Neuronal stem cell (in vitro differentiated cells): ENCODE data around the gene TAAR6.

ENCODE experiments used
- DNase-seq: peaks from one replicate; pipeline ENCODE4 v3.0.0-alpha.2; 2013; ENCODE audit warnings: low spot score
- H2AFZ ChIP-seq: one replicate; pipeline ENCODE4 v1.6.1; 2013; ENCODE audit warnings: mild to moderate bottlenecking, low read length, inconsistent platforms
- H2AK5ac ChIP-seq: 2 replicates; pipeline ENCODE4 v1.6.1; 2013; ENCODE audit warnings: low read depth, mild to moderate bottlenecking, inconsistent platforms, low read length, moderate library complexity, mixed read lengths
- H2BK120ac ChIP-seq: 2 replicates; pipeline ENCODE4 v1.6.1; 2013; ENCODE audit warnings: low read depth, mild to moderate bottlenecking, inconsistent platforms, low read length, moderate library complexity, mixed read lengths
- H2BK12ac ChIP-seq: one replicate; pipeline ENCODE4 v1.6.1; 2013; ENCODE audit warnings: low read length, inconsistent platforms
- H2BK15ac ChIP-seq: 2 replicates; pipeline ENCODE4 v1.6.1; 2013; ENCODE audit warnings: mild to moderate bottlenecking, low read length, inconsistent platforms, mixed read lengths
- H2BK5ac ChIP-seq: one replicate; pipeline ENCODE4 v1.6.1; 2013; ENCODE audit warnings: inconsistent platforms, mild to moderate bottlenecking, low read length, moderate library complexity
- H3K14ac ChIP-seq: one replicate; pipeline ENCODE4 v1.6.1; 2013; ENCODE audit warnings: low read length, inconsistent platforms
- H3K18ac ChIP-seq: 2 replicates; pipeline ENCODE4 v1.6.1; 2013; ENCODE audit warnings: low read length, inconsistent platforms
- H3K23ac ChIP-seq: 2 replicates; pipeline ENCODE4 v1.6.1; 2013; ENCODE audit warnings: low read depth, mild to moderate bottlenecking, mixed read lengths, low read length, inconsistent platforms; ENCODE audit not compliant: poor library complexity
- H3K27ac ChIP-seq: replicated peaks from 3 replicates; pipeline ENCODE4 v1.5.1; 2013; ENCODE audit warnings: low read length, inconsistent platforms
- H3K27me3 ChIP-seq, 3 experiments: 2 replicates each; pipeline ENCODE4 v1.6.1; 2013; ENCODE audit warnings: low read length in 3 of 3, mild to moderate bottlenecking in 2 of 3, inconsistent platforms in 1 of 3, low read depth in 1 of 3, mixed read lengths in 1 of 3, moderate library complexity in 1 of 3; ENCODE audit not compliant: control insufficient read depth in 3 of 3, insufficient read depth in 3 of 3
- H3K36me3 ChIP-seq, 2 donors: replicated peaks in 1 of 2; 2 replicates each; pipeline ENCODE4 v1.6.1; 2013; ENCODE audit warnings: low read length in 2 of 2; ENCODE audit not compliant: control insufficient read depth in 2 of 2, insufficient read depth in 2 of 2
- H3K4ac ChIP-seq: 2 replicates; pipeline ENCODE4 v1.6.1; 2013; ENCODE audit warnings: inconsistent platforms, mild to moderate bottlenecking, low read length, moderate library complexity
- H3K4me1 ChIP-seq, 2 donors: 1 replicate in 1 of 2; 2 replicates in 1 of 2; pipeline ENCODE4 v1.6.1; 2013; ENCODE audit warnings: low read length in 2 of 2, low read depth in 1 of 2; ENCODE audit not compliant: control insufficient read depth in 2 of 2, insufficient read depth in 1 of 2
- H3K4me2 ChIP-seq: one replicate; pipeline ENCODE4 v1.6.1; 2013; ENCODE audit warnings: mild to moderate bottlenecking, low read length, inconsistent platforms; ENCODE audit not compliant: insufficient read depth, poor library complexity, severe bottlenecking
- H3K4me3 ChIP-seq, 2 donors: 2 replicates each; pipeline ENCODE4 v1.5.1; 2013; ENCODE audit warnings: low read length in 2 of 2, mild to moderate bottlenecking in 2 of 2, inconsistent platforms in 1 of 2, moderate library complexity in 1 of 2
- H3K79me1 ChIP-seq: one replicate; pipeline ENCODE4 v1.6.1; 2013; ENCODE audit warnings: low read depth, mild to moderate bottlenecking, inconsistent platforms, low read length, moderate library complexity
- H3K9ac ChIP-seq: one replicate; pipeline ENCODE4 v1.6.1; 2013; ENCODE audit warnings: mild to moderate bottlenecking, low read depth, low read length, inconsistent platforms; ENCODE audit not compliant: poor library complexity
- H3K9me3 ChIP-seq, 2 donors: replicated peaks in 1 of 2; 2 replicates each; pipeline versions ENCODE3 to v1.6.1; 2013; ENCODE audit warnings: low read length in 2 of 2, mild to moderate bottlenecking in 2 of 2, inconsistent platforms in 1 of 2, low read depth in 1 of 2, mixed read lengths in 1 of 2, moderate library complexity in 1 of 2; ENCODE audit not compliant: control insufficient read depth in 2 of 2, insufficient read depth in 1 of 2
- H4K8ac ChIP-seq: one replicate; pipeline ENCODE4 v1.6.1; 2013; ENCODE audit warnings: low read depth, mild to moderate bottlenecking, inconsistent platforms, low read length, moderate library complexity
- H4K91ac ChIP-seq: one replicate; pipeline ENCODE4 v1.6.1; 2013; ENCODE audit warnings: low read length, low read depth, mild to moderate bottlenecking, inconsistent platforms; ENCODE audit not compliant: poor library complexity
- WGBS, 2 donors: extraction: QIAGEN DNeasy Blood & Tissue Kit; methylation state at CpG; one replicate each; pipeline ENCODE4 v1.1.7; 2013; ENCODE audit warnings: missing lambda C conversion rate in 2 of 2, mixed read lengths in 1 of 2; ENCODE audit not compliant: insufficient read length in 2 of 2, insufficient replicate concordance in 1 of 2; ENCODE audit errors: extremely low coverage in 2 of 2; 5-methylcytosine and 5-hydroxymethylcytosine counted together

Gene TAAR6

DNA sequence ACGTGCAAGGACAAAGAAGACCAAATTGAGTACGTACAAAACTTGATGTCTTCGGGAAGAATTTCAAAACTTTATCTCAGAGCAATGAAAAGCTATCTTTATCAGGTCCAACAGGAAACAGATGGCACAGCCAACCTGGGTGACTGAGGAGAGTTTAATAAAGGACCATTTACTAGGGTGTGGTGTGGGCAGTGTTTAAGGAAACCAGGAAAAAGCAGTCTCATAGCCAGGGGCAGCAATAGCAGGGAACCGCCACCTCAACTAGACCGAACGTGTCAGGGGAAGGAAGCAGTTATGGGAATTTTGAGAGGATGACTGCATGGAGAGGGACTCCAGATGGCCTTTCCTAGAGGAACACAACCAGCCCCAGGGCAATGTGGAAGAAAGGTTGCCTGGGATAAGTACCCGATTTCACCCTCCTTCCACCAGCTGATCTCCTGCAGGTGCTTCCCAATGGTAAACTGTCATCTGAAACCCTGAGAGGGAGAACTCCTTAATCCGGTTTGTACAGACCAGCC is 34.6 kb downstream of the TAAR6 start:
- no peak overlapping the region for H3K18ac ChIP-seq
- no peak overlapping the region for H2BK15ac ChIP-seq
- no peak overlapping the region for H2BK120ac ChIP-seq
- no peaks in the 10 kb centered on the region for H3K36me3 ChIP-seq
- no peak overlapping the region for H3K4ac ChIP-seq
- no peak overlapping the region for H2BK12ac ChIP-seq
- H2AK5ac ChIP-seq, result no peak overlapping the region
- no peak overlapping the region for H3K23ac ChIP-seq
- no CpG with 5 or more reads among the region's 8 CpGs for WGBS, 2 donors
- H3K4me1 ChIP-seq, result peaks cover 0 to 9% of the 10 kb centered on the region in 2 donors
- no peak overlapping the region for H3K14ac ChIP-seq
- no peak overlapping the region for H3K27ac ChIP-seq
- no peak overlapping the region for H2BK5ac ChIP-seq
- H3K79me1 ChIP-seq, result no peaks in the 10 kb centered on the region
- no peak for DNase-seq
- H3K4me2 ChIP-seq, result no peak overlapping the region
- no peak overlapping the region for H3K9ac ChIP-seq
- no peak overlapping the region for H3K4me3 ChIP-seq
- no peak overlapping the region for H4K8ac ChIP-seq
- no peak overlapping the region for H4K91ac ChIP-seq
- H2AFZ ChIP-seq, result no peak overlapping the region
- H3K9me3 ChIP-seq, result no peaks in the 10 kb centered on the region
- H3K27me3 ChIP-seq, result no peaks in the 10 kb centered on the region

DNA sequence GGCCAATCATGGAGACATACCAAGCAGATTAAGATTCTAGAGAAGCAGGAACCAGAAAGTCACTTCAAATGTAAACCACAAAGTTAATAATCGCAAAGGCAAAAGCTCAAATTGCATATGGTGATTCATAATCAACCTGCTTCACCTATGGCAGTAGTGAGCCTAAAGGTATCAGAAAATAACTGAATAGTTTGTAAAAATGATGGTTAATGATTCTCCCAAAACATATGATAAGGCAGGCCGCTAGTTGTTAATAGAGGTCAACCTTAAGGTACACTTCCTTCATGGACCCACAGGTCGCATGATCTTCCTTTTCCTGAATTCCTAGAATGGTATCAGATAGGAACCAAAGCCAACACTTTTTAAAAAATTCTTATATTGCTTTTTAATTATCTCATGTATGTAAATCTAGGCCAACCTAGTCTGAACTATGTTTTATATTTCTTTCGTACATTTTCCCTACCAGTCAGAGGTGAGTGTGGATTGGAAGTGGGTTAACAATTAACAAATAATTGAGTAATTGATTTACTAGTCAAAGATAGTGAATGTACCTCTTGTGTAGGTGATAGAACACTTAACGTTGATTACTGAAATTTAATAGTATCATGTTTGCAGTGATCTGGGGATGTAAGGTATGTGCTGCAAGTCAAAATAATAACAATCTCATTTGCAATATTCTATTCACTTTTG is 37.6 kb downstream of the TAAR6 start:
- no peak overlapping the region for H3K4ac ChIP-seq
- H4K8ac ChIP-seq, result no peak overlapping the region
- no peak overlapping the region for H3K23ac ChIP-seq
- H3K79me1 ChIP-seq, result no peaks in the 10 kb centered on the region
- H3K9ac ChIP-seq, result no peak overlapping the region
- no peak overlapping the region for H3K4me3 ChIP-seq
- no peak overlapping the region for H3K4me2 ChIP-seq
- no peak overlapping the region for H2BK5ac ChIP-seq
- H3K14ac ChIP-seq, result no peak overlapping the region
- no peak overlapping the region for H2BK12ac ChIP-seq
- H2AK5ac ChIP-seq, result no peak overlapping the region
- H3K4me1 ChIP-seq, result peaks cover 0 to 9% of the 10 kb centered on the region in 2 donors
- H2BK15ac ChIP-seq, result no peak overlapping the region
- WGBS, 2 donors, result no CpG with 5 or more reads among the region's 5 CpGs
- no peak overlapping the region for H2BK120ac ChIP-seq
- no peak overlapping the region for H3K27ac ChIP-seq
- no peak overlapping the region for H4K91ac ChIP-seq
- H3K27me3 ChIP-seq, result no peaks in the 10 kb centered on the region
- no peaks in the 10 kb centered on the region for H3K9me3 ChIP-seq
- no peaks in the 10 kb centered on the region for H3K36me3 ChIP-seq
- H3K18ac ChIP-seq, result no peak overlapping the region
- H2AFZ ChIP-seq, result no peak overlapping the region
- DNase-seq, result no peak

DNA sequence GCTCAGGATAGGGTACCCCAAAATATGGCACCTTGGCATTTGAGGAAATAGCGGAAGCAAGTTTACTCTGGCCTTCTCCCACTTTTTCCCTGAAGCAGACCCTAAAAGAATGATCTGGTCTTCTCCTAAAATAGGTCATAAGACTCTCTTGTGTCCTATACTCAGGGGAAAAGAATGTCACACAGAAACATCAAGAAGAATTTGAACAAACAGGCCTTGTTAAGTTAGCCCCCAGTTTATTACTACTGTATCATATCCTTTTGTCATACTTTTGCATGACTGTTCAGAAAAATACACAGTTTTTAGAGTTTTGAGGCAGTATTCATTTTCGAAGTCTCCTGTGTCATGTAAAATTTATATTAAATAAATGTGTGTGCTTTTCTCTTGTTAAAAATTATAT is 41.5 kb downstream of the TAAR6 start:
- Histone ChIP-seq H3K23ac (no peak overlapping the region), H3K4ac (no peak overlapping the region), H2BK12ac (no peak overlapping the region), H3K79me1 (no peaks in the 10 kb centered on the region), H3K4me2 (no peak overlapping the region), H3K36me3 (no peaks in the 10 kb centered on the region), H4K8ac (no peak overlapping the region), H4K91ac (no peak overlapping the region), H3K9ac (no peak overlapping the region), H3K27ac (no peak overlapping the region), H3K9me3 (no peaks in the 10 kb centered on the region), H2BK15ac (no peak overlapping the region), H2AK5ac (no peak overlapping the region), H3K27me3 (no peaks in the 10 kb centered on the region), H3K18ac (no peak overlapping the region), H3K14ac (no peak overlapping the region), H2AFZ (no peak overlapping the region), H3K4me3 (no peak overlapping the region), H3K4me1 (peaks cover 1 to 13% of the 10 kb centered on the region in 2 donors), H2BK120ac (no peak overlapping the region), H2BK5ac (no peak overlapping the region)
- no CpG with 5 or more reads among the region's 2 CpGs for WGBS, 2 donors
- no peak for DNase-seq

DNA sequence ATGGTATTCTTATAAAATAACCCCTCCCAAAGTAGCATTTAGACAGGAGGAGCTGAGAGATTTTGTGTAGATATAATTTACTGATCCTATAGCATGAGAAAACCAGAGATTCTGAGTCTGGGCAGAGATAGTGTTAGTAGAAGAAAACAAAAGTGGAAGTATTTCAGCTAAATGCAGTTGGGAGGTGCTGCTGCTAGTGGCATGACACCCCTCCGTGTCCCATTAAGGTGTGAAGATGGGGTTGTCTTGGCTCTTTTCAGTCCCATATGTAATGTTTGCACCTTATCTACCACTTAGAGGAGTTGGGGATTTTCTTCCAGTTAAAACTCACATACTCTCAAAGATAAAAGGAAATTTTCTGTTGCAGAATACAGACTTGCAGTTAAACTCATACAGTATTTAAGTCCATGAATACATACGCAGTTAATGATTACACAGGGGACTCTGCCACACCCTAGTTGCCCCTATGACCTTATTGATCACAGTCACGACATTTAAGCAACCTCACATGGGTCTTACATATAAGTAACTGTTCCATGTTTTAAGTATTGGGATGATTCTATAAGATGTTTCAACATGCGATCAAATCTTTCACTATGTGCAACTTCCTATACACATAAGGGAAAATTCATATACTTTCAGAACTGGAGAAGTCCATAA is 42.5 kb downstream of the TAAR6 start:
- peaks cover 1 to 16% of the 10 kb centered on the region in 2 donors for H3K4me1 ChIP-seq
- no peak overlapping the region for H3K14ac ChIP-seq
- H3K79me1 ChIP-seq, result no peaks in the 10 kb centered on the region
- no peak overlapping the region for H4K91ac ChIP-seq
- H3K4me2 ChIP-seq, result no peak overlapping the region
- H2BK120ac ChIP-seq, result no peak overlapping the region
- H3K9ac ChIP-seq, result no peak overlapping the region
- no peak overlapping the region for H2BK5ac ChIP-seq
- H3K9me3 ChIP-seq, result no peaks in the 10 kb centered on the region
- no peak overlapping the region for H3K4me3 ChIP-seq
- no peak overlapping the region for H2AFZ ChIP-seq
- no peaks in the 10 kb centered on the region for H3K27me3 ChIP-seq
- H2BK12ac ChIP-seq, result no peak overlapping the region
- WGBS, 2 donors, result no CpG with 5 or more reads among the region's 4 CpGs
- no peaks in the 10 kb centered on the region for H3K36me3 ChIP-seq
- no peak overlapping the region for H2BK15ac ChIP-seq
- no peak overlapping the region for H3K4ac ChIP-seq
- H4K8ac ChIP-seq, result no peak overlapping the region
- H2AK5ac ChIP-seq, result no peak overlapping the region
- H3K18ac ChIP-seq, result no peak overlapping the region
- no peak overlapping the region for H3K27ac ChIP-seq
- no peak for DNase-seq
- no peak overlapping the region for H3K23ac ChIP-seq
